Measurements from ENCODE around the gene RPS3. TPM values are rescaled to one million over a fixed set of nuclear protein-coding genes. Genes with fewer than 3 reads are reported as not detected.

The RPS3 gene
- total RNA-seq, 2 donors from 2014 or later: 921 to 1,114 TPM

GRCh38 chr11:75429902-75430713, 30.8 kb downstream of the RPS3 start:
- peak; percentile 68 to 77 (median 70) for DNase-seq
- ATAC-seq: peak; percentile 61
- TF ChIP-seq POLR2A (IDR thresholded peaks at IDR 0.05): no peak
- TF ChIP-seq CTCF (IDR thresholded peaks at IDR 0.05): peak in 1 of 7 experiments; percentile 24
- H3K4me3 ChIP-seq: no peak overlapping the region
- WGBS, 2 donors: 0 to 3% methylated on average over 6 to 110 of the region's 134 CpGs
- peak overlapping the region in 2 of 4 donors; percentile 29 to 54 for H3K27ac ChIP-seq
- peaks cover 0 to 4% (median 0%) of the 10 kb centered on the region in 3 donors for H3K9me3 ChIP-seq
- intact Hi-C loops (cut with DNase I): no loop called here
- peaks cover 26% of the 10 kb centered on the region for H3K4me1 ChIP-seq
- no peaks in the 10 kb centered on the region for H3K27me3 ChIP-seq
- peaks cover 0 to 2% of the 10 kb centered on the region in 2 donors for H3K36me3 ChIP-seq (replicated peaks in 1 of 2; ENCODE audit: insufficient read depth in 1 of 2, low read depth in 2 of 2)

- Histone ChIP-seq H3K27me3 (no peaks in the 10 kb centered on the region), H3K4me1 (peaks cover 26% of the 10 kb centered on the region), H3K27ac (peak overlapping the region in 2 of 4 donors; percentile 29 to 54), H3K4me3 (no peak overlapping the region), H3K9me3 (peaks cover 0 to 4% (median 0%) of the 10 kb centered on the region in 3 donors), H3K36me3 (replicated peaks in 1 of 2; ENCODE audit: insufficient read depth in 1 of 2, low read depth in 2 of 2) (peaks cover 0 to 2% of the 10 kb centered on the region in 2 donors)
- 14 to 17% methylated on average over 24 to 32 of the region's 32 CpGs for WGBS, 2 donors
- intact Hi-C loops (cut with DNase I): no loop called here
- DNase-seq (no peak), ATAC-seq (peak; percentile 3)
- TF ChIP-seq CTCF (IDR thresholded peaks at IDR 0.05): peak in 1 of 7 experiments; percentile 19
- TF ChIP-seq POLR2A (IDR thresholded peaks at IDR 0.05): peak in 1 of 3 donors; percentile 15
Measured at GRCh38 chr11:75430714-75431532, 31.6 kb downstream of the RPS3 start.

GRCh38 chr11:75431533-75432525, 32.5 kb downstream of the RPS3 start:
- DNase-seq (peak in 2 of 4 donors; percentile 19 to 38), ATAC-seq (no peak)
- WGBS, 2 donors: 55 to 61% methylated on average over 13 to 16 of the region's 16 CpGs
- no peak for TF ChIP-seq POLR2A (IDR thresholded peaks at IDR 0.05)
- no peak for TF ChIP-seq CTCF (IDR thresholded peaks at IDR 0.05)
- H3K4me1 ChIP-seq: peaks cover 26% of the 10 kb centered on the region
- intact Hi-C loops (cut with DNase I): no loop called here
- no peak overlapping the region for H3K4me3 ChIP-seq
- peaks cover 0 to 4% (median 0%) of the 10 kb centered on the region in 3 donors for H3K9me3 ChIP-seq
- H3K36me3 ChIP-seq (replicated peaks in 1 of 2; ENCODE audit: insufficient read depth in 1 of 2, low read depth in 2 of 2): peaks cover 0 to 2% of the 10 kb centered on the region in 2 donors
- H3K27ac ChIP-seq: no peak overlapping the region
- H3K27me3 ChIP-seq: no peaks in the 10 kb centered on the region

GRCh38 chr11:75432911-75433321, 33.6 kb downstream of the RPS3 start, which contains the start of gene KLHL35:
TSS of gene KLHL35 (minus strand) at chr11:75433203. CDS start at chr11:75430629, 2,574 bp downstream.
- no peaks in the 10 kb centered on the region for H3K27me3 ChIP-seq
- ATAC-seq (no peak), DNase-seq (no peak)
- H3K27ac ChIP-seq: no peak within 1 kb of the TSS
- H3K9me3 ChIP-seq: peaks cover 0 to 4% (median 0%) of the 10 kb centered on the region in 3 donors
- TF ChIP-seq CTCF (IDR thresholded peaks at IDR 0.05) (no peak), POLR2A (IDR thresholded peaks at IDR 0.05) (no peak)
- H3K4me3 ChIP-seq: no peak within 1 kb of the TSS
- peaks cover 26% of the 10 kb centered on the region for H3K4me1 ChIP-seq
- peaks cover 0 to 2% of the 10 kb centered on the region in 2 donors for H3K36me3 ChIP-seq (replicated peaks in 1 of 2; ENCODE audit: insufficient read depth in 1 of 2, low read depth in 2 of 2)
- intact Hi-C loops (cut with DNase I): no loop called here
- 15% methylated on average over 14 of the region's 14 CpGs for WGBS, 2 donors
